Glutamatergic neuron (in vitro differentiated cells): ENCODE data around the gene RNF121. TPM values are rescaled to one million over a fixed set of nuclear protein-coding genes. Genes with fewer than 3 reads are reported as not detected.

Source experiments
- DNase-seq: peaks from one replicate; pipeline ENCODE4 v3.0.0; 2022
- H3K27ac Mint-ChIP-seq: one replicate; pipeline ENCODE4 v1.8.0; 2020; ENCODE audit warnings: mild to moderate bottlenecking, mixed read lengths, inconsistent platforms; ENCODE audit not compliant: unreplicated experiment
- H3K27me3 Mint-ChIP-seq: one replicate; pipeline ENCODE4 v1.8.0; 2020; ENCODE audit warnings: mild to moderate bottlenecking, moderate library complexity, mixed read lengths, inconsistent platforms; ENCODE audit not compliant: unreplicated experiment
- H3K36me3 Mint-ChIP-seq: one replicate; pipeline ENCODE4 v1.8.0; 2020; ENCODE audit warnings: mild to moderate bottlenecking, mixed read lengths, inconsistent platforms; ENCODE audit not compliant: unreplicated experiment
- H3K4me1 Mint-ChIP-seq: one replicate; pipeline ENCODE4 v1.8.0; 2020; ENCODE audit warnings: mild to moderate bottlenecking, low read depth, mixed read lengths, inconsistent platforms; ENCODE audit not compliant: unreplicated experiment
- H3K4me3 Mint-ChIP-seq: one replicate; pipeline ENCODE4 v1.8.0; 2020; ENCODE audit warnings: mild to moderate bottlenecking, mixed read lengths, inconsistent platforms; ENCODE audit not compliant: unreplicated experiment
- H3K9me3 Mint-ChIP-seq: one replicate; pipeline ENCODE4 v1.8.0; 2020; ENCODE audit warnings: mild to moderate bottlenecking, moderate library complexity, mixed read lengths, inconsistent platforms; ENCODE audit not compliant: unreplicated experiment
- CTCF ChIP-seq: fragments of 200-600 bp; sonication (generic); IDR thresholded peaks from one replicate; pipeline ENCODE4 v1.5.0; 2021; ENCODE audit not compliant: partially characterized antibody, unreplicated experiment
- total RNA-seq: library from RNA; stranded (reverse); fragmentation: NEBNext Ultra II Directional; extraction: Animal tissue kit (Norgen Biotek cat#: 25700); gene quantifications from one replicate; pipeline ENCODE4 v1.2.1, GENCODE V29; 2021; ENCODE audit not compliant: unreplicated experiment

Gene RNF121
- total RNA-seq, 1 donor from 2014 or later, result 40.4 TPM

GRCh38 chr11:72004515-72005346, 75.9 kb downstream of the RNF121 start:
- Mint-ChIP-seq H3K27me3 (peaks cover 14% of the 10 kb centered on the region), H3K27ac (peak overlapping the region; percentile 52), H3K36me3 (peaks cover 5% of the 10 kb centered on the region), H3K9me3 (peaks cover 18% of the 10 kb centered on the region), H3K4me3 (no peak overlapping the region), H3K4me1 (peaks cover 21% of the 10 kb centered on the region)
- no peak for TF ChIP-seq CTCF
- no peak for DNase-seq

GRCh38 chr11:72005347-72006260, 76.8 kb downstream of the RNF121 start:
- Mint-ChIP-seq H3K4me1 (peaks cover 21% of the 10 kb centered on the region), H3K4me3 (no peak overlapping the region), H3K36me3 (peaks cover 5% of the 10 kb centered on the region), H3K27me3 (peaks cover 14% of the 10 kb centered on the region), H3K27ac (peak overlapping the region; percentile 52), H3K9me3 (peaks cover 18% of the 10 kb centered on the region)
- TF ChIP-seq CTCF, result no peak
- DNase-seq, result no peak

GRCh38 chr11:72006309-72007088, 77.7 kb downstream of the RNF121 start:
- Mint-ChIP-seq H3K4me3 (no peak overlapping the region), H3K27me3 (peaks cover 14% of the 10 kb centered on the region), H3K36me3 (peaks cover 5% of the 10 kb centered on the region), H3K9me3 (peaks cover 18% of the 10 kb centered on the region), H3K4me1 (peaks cover 21% of the 10 kb centered on the region), H3K27ac (peak overlapping the region; percentile 52)
- no peak for TF ChIP-seq CTCF
- DNase-seq, result no peak

GRCh38 chr11:72007089-72007476, 78.2 kb downstream of the RNF121 start:
- TF ChIP-seq CTCF, result no peak
- Mint-ChIP-seq H3K27ac (peak overlapping the region; percentile 52), H3K4me1 (peaks cover 19% of the 10 kb centered on the region), H3K27me3 (peaks cover 15% of the 10 kb centered on the region), H3K9me3 (peaks cover 18% of the 10 kb centered on the region), H3K36me3 (peaks cover under 1% of the 10 kb centered on the region), H3K4me3 (no peak overlapping the region)
- DNase-seq, result no peak
